HG03064 (cell line): ENCODE results near the gene KMT5C.
"Not testable (repeated sequence)": the region's sequence is repeated elsewhere in the genome, so short reads cannot be mapped to it uniquely, and the experiment has no call there.

Experiments used
- ATAC-seq: cut with Tn5 transposase; IDR thresholded peaks from one replicate; pipeline ENCODE4 v1.9.1; 2021; ENCODE audit warnings: low read depth; ENCODE audit not compliant: unreplicated experiment

The KMT5C gene

GRCh38 chr19:55315956-55316525 lies 23.6 kb upstream of the KMT5C start:
- no peak for ATAC-seq

GRCh38 chr19:55316646-55317045 lies 23.0 kb upstream of the KMT5C start:
- no peak for ATAC-seq

- no peak for ATAC-seq
Observed at GRCh38 chr19:55319785-55320184, 19.9 kb upstream of the KMT5C start.

GRCh38 chr19:55320844-55321419 lies 18.7 kb upstream of the KMT5C start:
- no peak for ATAC-seq

- no peak for ATAC-seq
Observed at GRCh38 chr19:55321466-55322137, 18.1 kb upstream of the KMT5C start.

GRCh38 chr19:55322204-55322885 lies 17.3 kb upstream of the KMT5C start:
- no peak for ATAC-seq

- no peak for ATAC-seq
Observed at GRCh38 chr19:55324662-55325061, 15.0 kb upstream of the KMT5C start.

- ATAC-seq, result no peak
Observed at GRCh38 chr19:55325172-55325571, 14.5 kb upstream of the KMT5C start, which contains the start of gene TMEM150B. TMEM150B (minus strand) TSS chr19:55325341; CDS start chr19:55321036, 4,305 bp downstream.

GRCh38 chr19:55328774-55329318 lies 10.8 kb upstream of the KMT5C start:
- not testable (repeated sequence) for ATAC-seq

GRCh38 chr19:55329791-55330190 lies 9.9 kb upstream of the KMT5C start:
- ATAC-seq, result not testable (repeated sequence)

- ATAC-seq, result no peak
Observed at GRCh38 chr19:55333870-55334269, 5.8 kb upstream of the KMT5C start.

GRCh38 chr19:55336101-55336500 lies 3.6 kb upstream of the KMT5C start:
- no peak for ATAC-seq

GRCh38 chr19:55339889-55340783 lies 460 bp downstream of the KMT5C start:
- ATAC-seq, result peak; percentile 3

GRCh38 chr19:55340784-55341147 lies 1.1 kb downstream of the KMT5C start:
- no peak for ATAC-seq

- ATAC-seq, result no peak
Observed at GRCh38 chr19:55341171-55341588, 1.5 kb downstream of the KMT5C start.

- no peak for ATAC-seq
Observed at GRCh38 chr19:55341595-55342531, 2.2 kb downstream of the KMT5C start.

GRCh38 chr19:55344444-55344843 lies 4.8 kb downstream of the KMT5C start:
- no peak for ATAC-seq

- ATAC-seq, result no peak
Observed at GRCh38 chr19:55345101-55345817, 5.6 kb downstream of the KMT5C start.
